MM.1S (cell line): Measurements from ENCODE around the gene EEPD1.

Experiments
- DNase-seq: peaks from one replicate; pipeline ENCODE4 v3.0.0-alpha.2; 2015
- H2AFZ ChIP-seq: fragments of 300-600 bp; sonication (generic); 2 replicates; pipeline ENCODE4 v1.6.0; 2016; ENCODE audit warnings: antibody characterized with exemption, low read length
- H3F3A ChIP-seq: fragments of 300-600 bp; sonication (generic); 2 replicates; pipeline ENCODE4 v1.6.1; 2016; ENCODE audit warnings: mild to moderate bottlenecking, antibody characterized with exemption, low read length, moderate library complexity, mixed read lengths; ENCODE audit not compliant: insufficient read depth
- H3K27ac ChIP-seq: fragments of 300-600 bp; sonication (generic); 2 replicates; pipeline ENCODE4 v1.5.1; 2016; ENCODE audit warnings: mild to moderate bottlenecking, low read length
- H3K27me3 ChIP-seq: fragments of 300-600 bp; sonication (generic); replicated peaks from 2 replicates; pipeline ENCODE4 v1.6.0; 2016; ENCODE audit warnings: low read length; ENCODE audit not compliant: insufficient read depth
- H3K36me3 ChIP-seq: fragments of 300-600 bp; sonication (generic); replicated peaks from 2 replicates; pipeline ENCODE4 v1.6.1; 2016; ENCODE audit warnings: mild to moderate bottlenecking, low read length, mixed read lengths; ENCODE audit not compliant: insufficient read depth
- H3K4me1 ChIP-seq: fragments of 300-600 bp; sonication (generic); 2 replicates; pipeline ENCODE4 v1.6.1; 2016; ENCODE audit warnings: low read length, mixed read lengths
- H3K4me2 ChIP-seq: fragments of 300-600 bp; sonication (generic); 2 replicates; pipeline ENCODE4 v1.6.0; 2016; ENCODE audit warnings: low read depth, low read length
- H3K4me3 ChIP-seq: fragments of 300-600 bp; sonication (generic); 2 replicates; pipeline ENCODE4 v1.5.1; 2016; ENCODE audit warnings: low read length, mixed read lengths
- H3K79me2 ChIP-seq: fragments of 300-600 bp; sonication (generic); 2 replicates; pipeline ENCODE4 v1.6.1; 2016; ENCODE audit warnings: mixed run types, low read length, mixed read lengths
- H3K9ac ChIP-seq: fragments of 300-600 bp; sonication (generic); 2 replicates; pipeline ENCODE4 v1.6.1; 2016; ENCODE audit warnings: low read length, mixed read lengths
- H3K9me2 ChIP-seq: fragments of 300-600 bp; sonication (generic); replicated peaks from 2 replicates; pipeline ENCODE4 v1.6.1; 2016; ENCODE audit warnings: mild to moderate bottlenecking, low read length, mixed read lengths; ENCODE audit not compliant: insufficient read depth
- H3K9me3 ChIP-seq: fragments of 300-600 bp; sonication (generic); replicated peaks from 2 replicates; pipeline ENCODE4 v1.6.1; 2016; ENCODE audit warnings: mild to moderate bottlenecking, low read length, mixed read lengths; ENCODE audit not compliant: insufficient read depth
- H4K20me1 ChIP-seq: fragments of 300-600 bp; sonication (generic); 2 replicates; pipeline ENCODE4 v1.6.1; 2016; ENCODE audit warnings: mild to moderate bottlenecking, low read length, moderate library complexity, mixed read lengths; ENCODE audit not compliant: insufficient read depth
- CTCF ChIP-seq: fragments of 300-600 bp; sonication (generic); IDR thresholded peaks from 2 replicates; pipeline ENCODE4 v1.5.1; 2016; ENCODE audit warnings: antibody characterized with exemption, low read length, mixed read lengths
- EZH2 ChIP-seq: fragments of 300-600 bp; sonication (generic); optimal IDR thresholded peaks from 2 replicates; pipeline ENCODE3; 2017; ENCODE audit warnings: low read depth, mild to moderate bottlenecking, antibody characterized with exemption, low read length, mixed read lengths
- EZH2phosphoT487 ChIP-seq: fragments of 300-600 bp; sonication (generic); IDR thresholded peaks from 2 replicates; pipeline ENCODE4 v1.6.1; 2018; ENCODE audit warnings: antibody characterized with exemption, low read length

EEPD1 gene

GRCh38 chr7:36208997-36209813 is 56.2 kb downstream of the EEPD1 start:
- Histone ChIP-seq H2AFZ (no peak overlapping the region), H3K9me3 (no peaks in the 10 kb centered on the region), H3K9ac (no peak overlapping the region), H3K4me3 (no peak overlapping the region), H3K9me2 (no peaks in the 10 kb centered on the region), H3K27ac (no peak overlapping the region), H3K36me3 (no peaks in the 10 kb centered on the region), H4K20me1 (no peaks in the 10 kb centered on the region), H3K4me2 (no peak overlapping the region), H3K27me3 (no peaks in the 10 kb centered on the region), H3K79me2 (no peaks in the 10 kb centered on the region), H3K4me1 (no peaks in the 10 kb centered on the region), H3F3A (no peaks in the 10 kb centered on the region)
- no peak for TF ChIP-seq EZH2phosphoT487
- no peak for TF ChIP-seq EZH2
- TF ChIP-seq CTCF, result no peak
- DNase-seq, result no peak

GRCh38 chr7:36209814-36210183 is 56.7 kb downstream of the EEPD1 start:
- Histone ChIP-seq H3K79me2 (no peaks in the 10 kb centered on the region), H4K20me1 (no peaks in the 10 kb centered on the region), H3K9me3 (no peaks in the 10 kb centered on the region), H3K4me3 (no peak overlapping the region), H3K36me3 (no peaks in the 10 kb centered on the region), H2AFZ (no peak overlapping the region), H3K4me1 (no peaks in the 10 kb centered on the region), H3K9ac (no peak overlapping the region), H3F3A (no peaks in the 10 kb centered on the region), H3K4me2 (no peak overlapping the region), H3K27ac (no peak overlapping the region), H3K27me3 (no peaks in the 10 kb centered on the region), H3K9me2 (no peaks in the 10 kb centered on the region)
- no peak for DNase-seq
- TF ChIP-seq CTCF (no peak), EZH2 (no peak), EZH2phosphoT487 (no peak)

- Histone ChIP-seq H4K20me1 (no peaks in the 10 kb centered on the region), H3K27ac (no peak overlapping the region), H3K4me2 (no peak overlapping the region), H3K4me3 (no peak overlapping the region), H3K79me2 (no peaks in the 10 kb centered on the region), H3K9me3 (no peaks in the 10 kb centered on the region), H2AFZ (no peak overlapping the region), H3K27me3 (no peaks in the 10 kb centered on the region), H3K4me1 (no peaks in the 10 kb centered on the region), H3K9ac (no peak overlapping the region), H3K9me2 (no peaks in the 10 kb centered on the region), H3K36me3 (no peaks in the 10 kb centered on the region), H3F3A (no peaks in the 10 kb centered on the region)
- TF ChIP-seq CTCF, result no peak
- no peak for TF ChIP-seq EZH2phosphoT487
- no peak for TF ChIP-seq EZH2
- no peak for DNase-seq
Measured at GRCh38 chr7:36210291-36210922, 57.4 kb downstream of the EEPD1 start.
